HG03025 (cell line): Measurements from ENCODE around the gene CLEC10A.
"Not testable (repeated sequence)": the region's sequence is repeated elsewhere in the genome, so short reads cannot be mapped to it uniquely, and the experiment has no call there.

Experiments
- ATAC-seq: cut with Tn5 transposase; IDR thresholded peaks from one replicate; pipeline ENCODE4 v1.9.1; 2021; ENCODE audit warnings: mild to moderate bottlenecking, moderate library complexity; ENCODE audit not compliant: unreplicated experiment, low FRiP score

CLEC10A gene, protein sequence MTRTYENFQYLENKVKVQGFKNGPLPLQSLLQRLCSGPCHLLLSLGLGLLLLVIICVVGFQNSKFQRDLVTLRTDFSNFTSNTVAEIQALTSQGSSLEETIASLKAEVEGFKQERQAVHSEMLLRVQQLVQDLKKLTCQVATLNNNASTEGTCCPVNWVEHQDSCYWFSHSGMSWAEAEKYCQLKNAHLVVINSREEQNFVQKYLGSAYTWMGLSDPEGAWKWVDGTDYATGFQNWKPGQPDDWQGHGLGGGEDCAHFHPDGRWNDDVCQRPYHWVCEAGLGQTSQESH

DNA sequence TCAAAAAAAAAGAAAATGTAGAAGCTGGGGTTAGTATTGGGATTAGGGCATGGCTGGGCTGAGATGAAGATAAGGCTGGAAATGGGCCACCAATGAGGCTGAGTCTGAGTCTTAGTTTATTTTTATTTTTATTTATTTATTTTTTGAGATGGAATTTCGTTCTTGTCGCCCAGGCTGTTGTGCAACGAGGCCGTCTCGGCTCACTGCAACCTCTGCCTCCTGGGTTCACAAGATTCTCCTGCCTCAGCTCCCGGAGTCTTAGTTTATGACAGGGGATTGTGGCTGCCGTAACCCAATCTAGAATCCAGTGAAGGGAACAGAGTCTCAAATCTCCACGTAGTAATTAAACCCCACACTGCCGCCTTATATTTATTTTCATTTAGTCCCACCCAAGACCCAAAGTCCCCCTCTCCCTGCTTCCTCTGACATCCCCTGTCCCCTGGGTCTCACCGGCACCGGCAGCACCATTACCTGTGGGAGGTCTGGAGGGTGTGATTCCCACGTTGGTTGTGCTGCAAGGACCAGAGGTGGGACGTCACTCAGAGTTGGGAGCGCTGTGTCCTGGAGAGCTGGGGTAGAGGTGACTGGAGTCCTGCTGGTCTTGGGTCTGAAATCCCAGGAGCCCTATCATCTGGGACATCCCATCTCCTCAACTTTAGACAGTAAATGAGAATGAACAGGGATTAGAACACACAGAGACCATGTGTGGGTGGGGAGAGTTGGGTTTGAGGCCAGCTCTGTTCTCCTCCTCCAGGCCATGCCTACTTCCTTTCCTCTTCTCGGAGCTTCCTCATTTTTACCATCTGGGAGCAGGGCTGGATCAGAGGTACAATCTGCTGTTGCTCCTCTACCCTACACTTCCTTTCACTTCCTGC, at the start of gene CLEC10A:
TSS of gene CLEC10A (minus strand) at position 671 of the 875 bp plus-strand sequence. CDS start 1,439 bp downstream, outside the sequence.
- no peak for ATAC-seq

GRCh38 chr17:7129311-7129710, 49.3 kb upstream of the CLEC10A start:
- no peak for ATAC-seq

DNA sequence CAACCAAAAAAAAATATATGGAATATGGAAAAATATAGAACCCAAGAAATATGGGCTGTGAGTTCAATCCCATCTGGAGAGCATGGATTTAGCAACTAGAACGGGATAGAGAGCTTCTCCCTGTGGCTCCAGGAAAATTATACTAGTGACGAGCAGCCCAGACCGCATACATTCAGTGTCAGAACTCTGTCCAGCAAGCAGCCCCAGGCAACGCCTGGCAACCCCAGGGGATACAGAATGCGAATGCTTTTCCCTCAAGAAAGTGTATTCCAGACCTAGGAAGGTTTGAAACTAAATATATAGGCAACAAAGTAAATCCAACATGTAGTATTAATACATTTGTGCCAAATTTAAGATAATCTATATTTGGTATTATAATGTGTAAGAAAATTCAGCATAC, 48.1 kb upstream of the CLEC10A start:
- no peak for ATAC-seq

DNA sequence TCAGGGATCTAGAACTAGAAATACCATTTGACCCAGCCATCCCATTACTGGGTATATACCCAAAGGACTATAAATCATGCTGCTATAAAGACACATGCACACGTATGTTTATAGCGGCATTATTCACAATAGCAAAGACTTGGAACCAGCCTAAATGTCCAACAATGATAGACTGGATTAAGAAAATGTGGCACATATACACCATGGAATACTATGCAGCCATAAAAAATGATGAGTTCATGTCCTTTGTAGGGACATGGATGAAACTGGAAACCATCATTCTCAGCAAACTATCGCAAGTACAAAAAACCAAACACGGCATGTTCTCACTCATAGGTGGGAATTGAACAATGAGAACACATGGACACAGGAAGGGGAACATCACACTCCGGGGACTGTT, 47.5 kb upstream of the CLEC10A start:
- not testable (repeated sequence) for ATAC-seq

GRCh38 chr17:7126386-7126785, 46.3 kb upstream of the CLEC10A start:
- not testable (repeated sequence) for ATAC-seq

DNA sequence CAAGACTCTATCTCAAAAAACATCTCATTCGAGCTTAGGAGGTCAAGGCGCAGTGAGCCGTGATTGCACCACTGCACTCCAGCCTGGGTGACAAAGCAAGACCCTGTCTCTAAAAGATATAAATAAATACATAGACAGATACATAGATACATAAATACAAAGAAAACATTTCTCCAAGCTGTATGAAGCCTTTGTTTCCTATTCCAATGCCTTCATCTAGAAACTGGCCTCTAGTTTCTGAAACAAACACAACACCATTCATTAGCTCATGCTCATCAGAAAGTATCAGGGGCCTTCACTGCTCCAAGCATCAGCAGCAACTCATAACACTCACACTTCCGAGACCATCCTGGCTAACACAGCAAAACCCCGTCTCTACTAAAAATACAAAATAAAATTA, 44.9 kb upstream of the CLEC10A start:
- ATAC-seq = no peak

- ATAC-seq = no peak
Measured at GRCh38 chr17:7123844-7124243, 43.8 kb upstream of the CLEC10A start.

- ATAC-seq = no peak
Measured at GRCh38 chr17:7122381-7122780, 42.3 kb upstream of the CLEC10A start.

- not testable (repeated sequence) for ATAC-seq
Measured at GRCh38 chr17:7120635-7121034, 40.6 kb upstream of the CLEC10A start.

DNA sequence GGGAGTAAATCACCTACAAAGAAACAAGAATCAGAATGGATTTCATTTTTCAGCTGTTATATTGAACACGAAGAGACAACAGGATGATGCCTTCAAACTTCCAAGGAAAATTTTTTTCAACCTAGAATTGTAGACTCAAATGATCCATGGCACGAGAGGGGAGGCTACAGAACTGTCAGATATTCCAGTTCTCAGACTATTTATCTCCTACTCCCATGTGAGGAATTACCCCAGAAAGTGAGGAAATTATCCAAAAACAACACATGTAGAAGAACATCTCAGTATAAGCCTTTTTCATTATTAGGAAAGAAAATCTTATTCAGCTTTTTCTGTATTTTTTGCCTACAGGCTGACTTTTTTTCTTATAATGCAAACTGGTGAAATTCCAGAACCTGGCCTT, 40.1 kb upstream of the CLEC10A start:
- no peak for ATAC-seq

- ATAC-seq = no peak
Measured at GRCh38 chr17:7119314-7119713, 39.3 kb upstream of the CLEC10A start.

DNA sequence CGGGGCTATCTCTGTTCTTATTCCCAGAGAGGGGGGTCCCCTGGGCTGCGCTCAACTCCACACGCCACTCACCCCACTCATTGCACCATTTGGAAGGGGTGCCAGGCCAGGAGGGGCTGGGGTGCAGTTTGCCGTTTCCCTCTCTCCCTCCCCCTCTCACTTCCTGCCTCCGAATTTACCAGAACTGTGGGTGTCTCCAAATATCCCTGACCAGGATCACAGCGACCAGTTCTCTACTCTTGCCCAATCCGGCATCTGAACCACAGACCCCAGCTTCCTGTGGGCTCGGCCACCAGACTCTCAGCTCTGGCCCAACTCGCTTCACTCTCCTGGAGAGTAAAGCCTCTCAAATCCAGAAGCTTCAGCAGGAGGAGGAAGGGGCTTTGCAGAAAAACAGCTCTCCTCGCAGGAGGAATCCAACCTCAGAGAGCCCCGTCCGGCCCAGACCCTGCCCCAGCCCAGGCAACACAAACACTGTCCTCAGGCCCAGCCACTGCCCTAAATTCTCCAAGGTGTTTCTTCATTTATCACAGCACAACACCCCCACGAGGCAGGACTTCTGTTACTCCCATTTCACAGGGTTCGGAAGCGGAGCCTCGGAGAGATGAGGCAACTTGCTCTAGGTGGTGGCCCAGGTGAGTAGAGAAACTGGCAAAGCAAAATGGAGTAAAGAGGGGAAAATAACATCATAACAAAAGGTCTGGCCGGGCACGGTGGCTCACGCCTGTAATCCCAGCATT, 35.0 kb upstream of the CLEC10A start:
- ATAC-seq = no peak

DNA sequence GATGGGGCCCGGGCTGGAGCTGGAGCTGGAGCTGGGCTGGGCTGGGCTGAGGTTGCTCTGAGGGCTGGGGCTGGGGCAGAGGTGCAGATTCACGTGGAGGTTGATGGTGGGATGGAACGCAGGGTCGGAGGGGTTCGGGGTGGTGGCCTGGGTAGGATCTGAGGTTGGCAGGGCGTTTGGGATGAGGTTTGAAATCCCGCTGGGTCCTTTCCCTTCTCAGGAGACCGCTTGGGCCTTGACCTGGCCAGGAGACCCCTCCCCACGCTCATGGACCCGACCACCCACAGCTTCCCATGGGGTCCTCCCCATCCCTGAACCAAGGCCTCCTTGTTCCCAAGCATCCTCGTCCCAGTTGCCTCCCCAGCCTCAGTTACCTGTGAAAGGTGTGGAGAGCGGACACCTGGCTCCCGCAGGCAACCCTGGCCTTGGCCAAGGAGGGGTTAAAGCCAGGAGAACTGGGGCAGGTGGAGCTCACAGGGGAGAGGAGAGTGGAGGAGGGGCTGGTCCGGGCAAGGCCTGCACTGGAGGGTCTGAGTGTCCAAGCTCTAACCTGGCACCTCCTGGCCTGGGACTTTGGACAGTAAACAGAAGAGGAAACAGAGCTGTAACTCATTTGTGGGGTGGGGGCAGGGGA, 34.3 kb upstream of the CLEC10A start, which contains the start of gene ASGR2:
TSS of gene ASGR2 (minus strand) at position 582 of the 634 bp plus-strand sequence. CDS start 582 bp downstream, outside the sequence.
- ATAC-seq = no peak

DNA sequence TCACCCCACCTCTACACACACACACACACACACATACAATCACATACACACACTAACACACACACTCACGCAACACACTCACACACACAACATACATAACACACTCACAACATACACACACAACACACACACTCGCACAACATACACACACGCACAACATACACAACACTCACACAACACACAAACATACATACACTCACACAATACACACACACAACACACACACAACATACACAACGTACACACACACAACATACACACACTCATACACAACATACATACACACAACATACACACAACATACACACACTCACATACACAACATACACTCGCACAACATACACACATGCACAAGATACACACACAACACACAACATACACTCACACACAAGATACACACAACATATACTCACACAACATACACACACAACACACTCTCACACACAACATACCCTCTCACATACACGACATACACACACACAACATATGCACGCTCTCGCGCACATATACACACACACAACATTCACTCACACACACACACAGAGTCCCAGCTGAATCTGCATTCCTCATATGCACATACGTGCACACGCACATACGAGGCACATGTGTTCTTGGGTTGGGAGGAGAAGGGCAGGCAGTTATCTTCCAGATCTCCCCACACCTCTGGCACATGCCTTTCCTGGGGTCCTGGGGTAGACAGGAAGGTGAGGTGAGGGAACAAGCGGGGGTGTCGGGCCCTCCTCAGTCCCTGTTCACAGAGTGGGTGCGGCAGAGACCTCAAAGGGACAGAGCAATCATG, 33.4 kb upstream of the CLEC10A start:
- no peak for ATAC-seq

DNA sequence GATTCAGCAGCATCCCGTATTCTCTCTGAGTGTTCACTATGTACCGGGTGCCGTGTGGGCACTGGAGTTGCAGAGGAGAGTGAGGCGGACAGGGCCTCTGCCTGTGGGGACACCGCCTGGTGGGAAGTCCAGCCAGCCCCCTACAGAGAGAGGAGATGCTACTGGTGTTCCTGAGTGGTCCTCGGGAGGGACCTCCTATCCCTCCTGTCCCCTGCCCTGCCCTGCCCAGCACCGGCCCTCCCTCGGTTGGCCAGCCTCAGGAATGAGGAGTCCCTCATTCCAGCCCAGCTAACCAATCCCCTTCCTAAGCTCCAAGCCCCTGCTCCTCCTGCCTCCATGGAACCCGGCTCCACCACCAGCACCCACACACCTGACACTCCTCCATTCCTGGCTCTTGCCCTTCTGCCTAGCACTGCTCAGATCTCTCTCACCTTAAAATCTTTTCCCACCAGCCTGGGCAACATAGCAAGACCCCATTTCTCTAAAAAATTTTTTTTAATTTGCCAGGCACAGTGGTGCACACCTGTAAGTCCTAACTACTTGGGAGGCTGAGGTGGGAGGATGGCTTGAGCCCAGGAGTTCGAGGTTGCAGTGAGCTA, 32.6 kb upstream of the CLEC10A start:
- ATAC-seq = no peak

DNA sequence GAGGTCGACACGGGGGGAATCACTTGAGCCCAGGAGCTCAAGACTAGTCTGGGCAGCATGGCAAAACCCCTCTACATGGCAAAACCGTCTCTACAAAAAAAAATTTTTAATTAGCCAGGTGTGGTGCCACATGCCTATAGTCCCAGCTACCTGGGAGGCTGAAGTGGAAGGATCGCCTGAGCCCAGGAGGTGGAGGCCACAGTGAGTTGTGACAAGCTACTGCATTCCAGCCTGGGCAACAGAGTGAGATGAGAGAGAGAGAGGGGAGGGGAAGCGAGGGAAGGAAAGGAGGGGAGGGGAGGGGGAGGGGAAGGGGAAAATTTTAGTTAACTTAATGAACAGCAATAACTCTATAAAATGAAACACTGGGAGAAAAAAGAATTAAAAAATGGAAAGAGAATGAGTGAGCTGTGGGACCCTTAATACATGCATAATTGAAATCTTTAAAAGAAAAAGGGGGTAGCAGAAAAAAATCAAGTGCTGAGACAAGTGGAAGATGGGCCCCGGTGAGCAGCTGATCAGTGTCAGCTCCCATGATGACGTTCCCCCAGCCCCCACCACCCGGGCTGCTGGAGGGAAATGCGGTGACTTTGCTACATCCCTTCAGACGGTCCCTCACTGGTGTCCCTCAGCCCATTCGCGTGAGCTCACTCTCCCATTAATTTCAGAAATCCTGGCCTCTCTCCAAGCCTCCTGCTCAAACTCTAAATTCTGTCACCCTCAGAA, 31.9 kb upstream of the CLEC10A start:
- ATAC-seq = no peak

DNA sequence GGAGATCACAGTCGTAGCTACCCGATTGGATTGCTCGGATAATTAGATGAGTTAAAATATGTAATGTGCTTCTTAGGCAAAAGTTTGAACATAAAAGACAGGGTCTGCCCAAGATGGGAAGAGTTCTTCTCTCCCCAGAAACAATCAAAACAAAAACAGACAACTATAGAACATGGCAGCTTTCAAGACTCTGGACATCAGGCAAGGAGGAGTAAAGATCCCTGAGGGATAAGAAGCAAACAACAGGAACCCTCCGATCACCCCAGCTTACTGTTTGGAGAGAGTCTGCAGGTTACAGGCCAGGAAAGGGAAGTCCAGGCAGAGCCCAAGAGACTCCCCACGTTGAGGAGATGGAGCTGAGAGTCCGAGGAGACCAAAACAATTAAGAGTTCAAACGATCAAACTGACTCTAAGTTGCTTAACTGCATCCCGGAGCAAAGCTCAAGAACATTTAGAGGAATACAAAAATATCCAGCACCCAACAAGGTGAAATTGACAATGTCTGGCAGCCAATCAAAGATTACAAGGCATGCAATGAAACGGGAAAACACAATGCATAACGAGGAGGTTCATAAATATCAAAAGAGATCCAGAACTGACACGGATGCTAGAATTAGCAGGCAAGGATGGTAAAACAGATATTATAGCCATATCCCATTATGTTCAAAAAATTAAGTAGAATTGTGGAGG, 30.7 kb upstream of the CLEC10A start:
- ATAC-seq = no peak
